Muscle layer of duodenum (tissue), 2 donors: ENCODE data around the gene TBX15.

ENCODE experiments used
- H3K27ac ChIP-seq: one replicate; pipeline ENCODE4 v1.7.0; 2013; ENCODE audit warnings: mild to moderate bottlenecking, low read length
- H3K27me3 ChIP-seq: one replicate; pipeline ENCODE4 v1.7.0; 2013; ENCODE audit warnings: low read depth, mild to moderate bottlenecking, control low read depth, low read length
- H3K36me3 ChIP-seq, 2 donors: one replicate each; pipeline ENCODE4 v1.7.0; 2013; ENCODE audit warnings: low read length in 2 of 2, control low read depth in 1 of 2, mild to moderate bottlenecking in 1 of 2; ENCODE audit not compliant: insufficient read depth in 2 of 2, control insufficient read depth in 1 of 2
- H3K4me1 ChIP-seq, 2 donors: one replicate each; pipeline ENCODE4 v1.7.0; 2013; ENCODE audit warnings: low read length in 2 of 2, mild to moderate bottlenecking in 2 of 2, control low read depth in 1 of 2, moderate library complexity in 1 of 2; ENCODE audit not compliant: insufficient read depth in 2 of 2, control insufficient read depth in 1 of 2
- H3K4me3 ChIP-seq, 2 donors: one replicate each; pipeline ENCODE4 v1.7.0; 2013; ENCODE audit warnings: low read length in 2 of 2, low read depth in 1 of 2, mild to moderate bottlenecking in 1 of 2
- H3K9me3 ChIP-seq, 2 donors: one replicate each; pipeline ENCODE4 v1.7.0; 2013; ENCODE audit warnings: low read length in 2 of 2, control low read depth in 1 of 2, mild to moderate bottlenecking in 1 of 2; ENCODE audit not compliant: control insufficient read depth in 1 of 2
- donor health status: healthy.

TBX15 gene

DNA sequence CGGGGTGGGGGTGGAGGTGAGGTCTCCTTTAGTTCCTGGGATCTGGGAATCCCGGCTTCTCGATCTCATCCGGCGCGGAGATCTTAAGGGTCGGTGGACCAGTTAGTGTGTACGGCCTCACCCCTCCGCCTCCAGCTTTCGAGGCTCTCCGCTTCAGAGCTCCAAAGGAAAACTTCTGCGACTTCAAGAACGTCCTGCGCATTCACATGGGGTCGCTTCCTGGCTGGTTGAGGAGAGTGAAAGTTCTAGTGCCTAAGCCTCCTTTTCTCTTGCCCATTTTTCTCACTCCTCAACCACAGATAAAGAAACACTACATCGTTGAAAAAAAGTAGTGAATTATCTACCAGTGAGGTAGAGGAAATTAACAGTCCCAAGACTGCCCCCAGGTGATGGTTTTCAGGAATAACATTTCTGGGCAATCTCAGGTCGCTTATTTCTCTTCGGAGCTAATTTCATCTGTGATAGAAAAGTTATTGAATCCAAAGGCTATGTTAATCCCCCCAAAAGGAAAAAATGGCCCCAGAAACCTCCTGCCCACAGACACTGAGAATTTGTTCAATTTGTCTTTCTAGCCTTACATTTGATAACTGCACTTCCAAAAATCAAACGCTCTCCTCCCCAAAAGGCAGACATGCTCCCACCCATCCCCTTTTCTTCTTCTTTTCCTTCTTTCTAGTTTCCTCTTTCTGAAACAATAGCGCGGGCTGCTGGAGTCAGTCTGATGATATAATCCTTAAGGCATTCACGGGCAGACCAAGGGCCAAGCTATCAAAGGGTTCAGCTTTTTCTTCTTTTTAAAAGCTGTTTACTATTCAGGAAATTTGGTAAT, 20.6 kb upstream of the TBX15 start:
- Histone ChIP-seq H3K27ac (no peak overlapping the region), H3K36me3 (no peaks in the 10 kb centered on the region), H3K4me1 (peaks cover 0 to 27% of the 10 kb centered on the region in 2 donors), H3K4me3 (peak overlapping the region; percentile 49 to 55), H3K9me3 (peaks cover 0 to 3% of the 10 kb centered on the region in 2 donors), H3K27me3 (peaks cover 58% of the 10 kb centered on the region)

GRCh38 chr1:119007670-119008482, 19.7 kb upstream of the TBX15 start:
- peaks cover 66% of the 10 kb centered on the region for H3K27me3 ChIP-seq
- H3K9me3 ChIP-seq = peaks cover 0 to 3% of the 10 kb centered on the region in 2 donors
- peaks cover 0 to 27% of the 10 kb centered on the region in 2 donors for H3K4me1 ChIP-seq
- no peaks in the 10 kb centered on the region for H3K36me3 ChIP-seq
- H3K27ac ChIP-seq = no peak overlapping the region
- peak overlapping the region; percentile 49 to 55 for H3K4me3 ChIP-seq

DNA sequence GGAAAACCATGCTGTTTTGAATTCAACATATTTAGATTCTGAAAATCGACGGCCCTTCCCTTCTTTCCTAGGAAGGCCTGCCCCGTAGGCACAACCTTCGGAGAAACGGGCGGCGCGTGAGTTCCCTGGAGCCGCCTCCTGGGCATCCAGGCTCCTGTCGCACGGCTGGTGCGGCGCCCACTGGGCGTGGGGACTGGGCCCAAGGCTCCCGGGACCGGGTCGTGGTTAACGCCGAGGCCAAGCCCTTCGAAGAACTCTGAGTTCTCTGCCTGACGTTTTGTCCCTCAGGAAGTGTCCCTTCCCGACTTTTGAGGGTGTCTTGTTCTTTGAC, 19.2 kb upstream of the TBX15 start:
- H3K4me1 ChIP-seq = peaks cover 0 to 27% of the 10 kb centered on the region in 2 donors
- peaks cover 0 to 3% of the 10 kb centered on the region in 2 donors for H3K9me3 ChIP-seq
- H3K36me3 ChIP-seq = no peaks in the 10 kb centered on the region
- H3K27ac ChIP-seq = no peak overlapping the region
- H3K27me3 ChIP-seq = peaks cover 72% of the 10 kb centered on the region
- no peak overlapping the region for H3K4me3 ChIP-seq

DNA sequence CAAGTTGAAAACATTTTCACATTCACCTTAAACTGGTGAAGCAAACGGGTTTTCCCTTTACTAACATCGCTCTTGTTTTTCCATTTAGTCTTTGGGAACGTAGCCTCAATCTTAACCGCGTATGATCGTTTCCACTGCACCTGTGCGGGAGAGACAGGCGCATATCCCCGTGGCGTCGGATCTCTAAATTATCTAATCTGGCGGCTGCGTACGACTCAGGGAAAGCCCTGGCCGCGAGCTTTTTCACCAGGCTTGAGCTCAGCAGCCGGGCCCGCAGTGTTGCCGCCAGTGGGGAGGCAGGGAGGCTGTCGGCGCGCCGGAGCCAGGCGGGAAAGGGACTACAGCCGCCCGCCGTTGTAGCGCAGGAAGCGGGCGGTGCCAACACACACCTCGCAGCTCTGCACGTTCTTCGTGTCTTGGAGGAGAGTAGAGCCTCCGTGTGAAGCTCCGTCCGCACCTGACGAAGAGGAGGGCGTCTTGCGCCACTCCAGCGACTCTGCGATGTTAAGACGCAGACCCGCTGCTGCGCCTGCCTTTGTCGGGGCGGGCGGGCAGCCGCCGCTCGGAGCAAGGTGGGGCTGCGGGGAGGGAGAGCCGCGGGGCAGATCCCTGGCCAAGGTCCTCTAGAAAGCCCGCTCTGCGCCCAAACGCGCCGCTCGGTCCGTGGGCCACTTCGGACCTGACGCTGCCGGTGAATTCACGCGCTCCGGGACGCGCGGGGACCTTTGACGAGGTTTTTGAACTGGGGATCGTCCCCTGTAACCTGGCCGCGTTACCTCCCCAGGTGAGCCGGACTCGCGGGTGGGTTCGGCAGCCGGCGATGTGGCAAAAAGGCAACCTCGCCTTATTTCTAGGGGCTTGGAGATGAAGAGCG, 18.5 kb upstream of the TBX15 start:
- Histone ChIP-seq H3K36me3 (no peaks in the 10 kb centered on the region), H3K4me1 (peaks cover 0 to 27% of the 10 kb centered on the region in 2 donors), H3K27ac (no peak overlapping the region), H3K27me3 (peaks cover 78% of the 10 kb centered on the region), H3K9me3 (peaks cover 0 to 3% of the 10 kb centered on the region in 2 donors), H3K4me3 (no peak overlapping the region)

GRCh38 chr1:119005724-119006405, 17.7 kb upstream of the TBX15 start:
- Histone ChIP-seq H3K27me3 (peaks cover 83% of the 10 kb centered on the region), H3K4me3 (no peak overlapping the region), H3K27ac (no peak overlapping the region), H3K4me1 (peaks cover 0 to 31% of the 10 kb centered on the region in 2 donors), H3K36me3 (no peaks in the 10 kb centered on the region), H3K9me3 (peaks cover 0 to 3% of the 10 kb centered on the region in 2 donors)

GRCh38 chr1:119004781-119005180, 16.6 kb upstream of the TBX15 start:
- Histone ChIP-seq H3K4me3 (no peak overlapping the region), H3K9me3 (peaks cover 0 to 3% of the 10 kb centered on the region in 2 donors), H3K27ac (no peak overlapping the region), H3K27me3 (peaks cover 94% of the 10 kb centered on the region), H3K36me3 (no peaks in the 10 kb centered on the region), H3K4me1 (peaks cover 0 to 39% of the 10 kb centered on the region in 2 donors)

GRCh38 chr1:119004129-119004527, 16.0 kb upstream of the TBX15 start:
- Histone ChIP-seq H3K4me3 (no peak overlapping the region), H3K27ac (no peak overlapping the region), H3K4me1 (peaks cover 0 to 39% of the 10 kb centered on the region in 2 donors), H3K27me3 (peaks cover 95% of the 10 kb centered on the region), H3K9me3 (peaks cover 0 to 3% of the 10 kb centered on the region in 2 donors), H3K36me3 (no peaks in the 10 kb centered on the region)

DNA sequence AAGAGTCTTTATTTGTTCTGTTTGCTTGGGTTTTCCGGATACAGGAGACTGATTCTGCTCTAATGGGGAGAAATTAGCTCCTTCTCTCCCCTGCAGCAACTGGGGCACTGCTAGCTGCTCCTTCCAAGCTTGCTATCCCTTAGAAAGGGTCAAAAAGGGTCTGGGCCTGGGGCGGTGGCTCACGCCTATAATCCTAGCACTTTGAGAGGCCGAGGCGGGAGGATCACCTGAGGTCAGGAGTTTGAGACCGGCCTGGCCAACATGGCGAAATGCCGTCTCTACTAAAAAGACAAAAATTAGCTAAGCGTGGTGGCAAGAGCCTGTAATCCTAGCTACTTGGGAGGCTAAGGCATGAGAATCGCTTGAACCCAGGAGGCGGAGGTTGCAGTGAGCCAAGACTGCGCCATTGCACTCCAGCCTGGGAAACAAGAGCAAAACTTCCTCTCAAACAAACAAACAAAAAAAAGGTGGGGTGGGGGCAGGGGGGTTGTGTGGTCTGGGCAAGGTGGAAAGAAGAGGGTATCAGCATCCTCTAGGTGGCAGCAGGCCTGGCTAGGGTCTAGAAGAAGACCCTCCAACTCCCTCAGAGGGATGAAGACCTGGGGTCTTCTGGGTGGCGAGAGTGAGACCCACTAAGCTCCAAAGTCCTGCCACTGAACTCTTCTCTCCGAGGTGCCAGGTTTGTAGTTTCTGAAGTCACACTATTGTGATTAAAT, 15.4 kb upstream of the TBX15 start:
- no peak overlapping the region for H3K27ac ChIP-seq
- H3K4me1 ChIP-seq = peaks cover 0 to 35% of the 10 kb centered on the region in 2 donors
- peaks cover 96% of the 10 kb centered on the region for H3K27me3 ChIP-seq

GRCh38 chr1:119002028-119002686, 14.0 kb upstream of the TBX15 start:
- Histone ChIP-seq H3K27ac (no peak overlapping the region), H3K36me3 (no peaks in the 10 kb centered on the region), H3K9me3 (peaks cover 0 to 3% of the 10 kb centered on the region in 2 donors), H3K27me3 (peaks cover 93% of the 10 kb centered on the region), H3K4me1 (peaks cover 0 to 21% of the 10 kb centered on the region in 2 donors), H3K4me3 (no peak overlapping the region)

More for the DNA sequence above, 15.4 kb upstream of the TBX15 start:
- Histone ChIP-seq H3K4me3 (no peak overlapping the region), H3K36me3 (no peaks in the 10 kb centered on the region), H3K9me3 (peaks cover 0 to 3% of the 10 kb centered on the region in 2 donors)
